ENCODE data around the gene PAX4.
"Not testable (repeated sequence)": the region's sequence is repeated elsewhere in the genome, so short reads cannot be mapped to it uniquely, and the experiment has no call there.

PAX4 gene

DNA sequence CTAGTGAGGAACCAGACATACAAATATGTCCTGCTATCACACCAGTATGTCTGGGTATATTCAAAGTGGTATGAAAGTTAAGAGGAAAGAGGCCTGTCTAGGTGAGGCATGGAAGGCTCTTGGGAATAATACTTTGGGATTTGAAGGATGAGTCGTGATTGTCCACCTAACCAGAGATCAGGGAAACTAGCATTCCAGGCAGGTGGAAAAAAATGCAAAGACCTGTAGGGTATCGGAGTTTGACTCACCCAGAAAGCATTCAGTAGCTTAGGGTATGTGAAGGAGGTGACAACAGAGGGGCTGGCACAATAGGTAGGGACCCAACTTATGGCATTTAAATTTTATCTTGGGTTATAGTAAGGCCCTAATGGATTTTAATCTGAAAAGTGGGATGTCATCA lies 31.6 kb downstream of the PAX4 start:
- no peak for FAIRE-seq
- DNase-seq (ENCODE audit: low spot score), result no peak

- peak; percentile 85 for DNase-seq (ENCODE audit: low spot score)
- no peak for FAIRE-seq
Observed at GRCh38 chr7:127585044-127585953, 32.6 kb downstream of the PAX4 start, which contains the start of gene GCC1. Gene GCC1 (minus strand): TSS chr7:127585596. CDS start chr7:127585182, 414 bp downstream.

DNA sequence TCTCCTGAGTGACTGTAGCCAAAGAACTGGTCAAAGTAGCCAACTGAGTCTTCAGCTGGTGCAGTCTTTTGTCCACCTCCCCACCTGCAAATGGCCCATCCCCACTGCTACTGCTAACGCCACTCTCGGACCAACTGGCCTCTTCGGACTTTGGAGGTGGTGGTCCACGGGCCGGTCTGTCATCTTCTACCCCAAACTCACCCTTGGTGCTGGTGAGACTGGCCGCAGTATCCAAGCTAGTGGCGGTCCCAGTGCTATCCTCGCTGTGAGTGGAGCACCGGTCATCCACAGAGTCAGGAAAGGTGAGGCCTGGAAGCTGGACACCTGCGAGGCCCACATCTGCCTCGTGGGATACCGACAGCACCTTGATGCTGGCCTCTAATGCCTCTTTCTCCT lies 33.3 kb downstream of the PAX4 start:
- no peak for DNase-seq (ENCODE audit: low spot score)
- no peak for FAIRE-seq

DNA sequence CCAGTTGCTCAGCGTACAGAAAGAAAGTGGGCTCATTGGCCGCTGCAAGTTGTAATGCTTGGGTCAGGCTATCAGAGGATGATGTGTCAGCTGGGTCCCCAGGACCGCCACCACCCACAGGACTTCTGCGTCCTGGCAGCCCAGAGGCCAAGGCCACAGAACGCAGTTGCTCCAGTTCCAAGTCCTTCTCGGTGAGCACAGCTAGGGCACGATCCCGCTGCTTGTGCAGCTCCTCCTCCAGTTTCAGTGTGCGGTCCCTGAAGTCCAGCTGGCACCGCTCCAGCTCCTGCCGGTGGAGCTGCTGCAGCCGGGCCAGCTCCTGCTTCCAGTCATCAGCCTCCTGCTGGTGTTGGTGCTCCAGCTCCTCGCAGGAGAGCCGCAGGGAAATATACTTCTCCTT lies 35.6 kb downstream of the PAX4 start:
- no peak for DNase-seq (ENCODE audit: low spot score)
- no peak for FAIRE-seq

DNA sequence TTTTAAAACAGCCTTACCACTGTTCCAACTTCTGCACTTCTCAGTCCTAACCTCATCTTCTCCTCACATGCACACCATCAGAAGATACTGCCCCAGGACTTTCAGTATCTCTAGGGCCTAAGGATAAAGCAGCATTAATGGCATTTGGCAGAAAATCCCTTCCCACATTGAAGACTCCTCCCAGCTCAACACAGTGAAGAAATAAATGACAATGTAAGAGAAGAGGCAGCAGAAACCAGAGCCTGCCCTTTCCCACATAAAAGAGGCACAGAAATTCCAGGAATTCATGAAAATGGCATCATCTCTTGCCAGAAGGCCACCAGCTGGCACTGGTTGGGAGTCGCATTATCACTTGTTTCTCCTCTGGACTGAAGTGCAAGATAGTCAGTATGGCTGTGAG lies 36.2 kb downstream of the PAX4 start:
- DNase-seq (ENCODE audit: low spot score), result no peak
- no peak for FAIRE-seq

GRCh38 chr7:127580612-127581011 lies 37.3 kb downstream of the PAX4 start:
- no peak for FAIRE-seq
- DNase-seq (ENCODE audit: low spot score), result no peak

DNA sequence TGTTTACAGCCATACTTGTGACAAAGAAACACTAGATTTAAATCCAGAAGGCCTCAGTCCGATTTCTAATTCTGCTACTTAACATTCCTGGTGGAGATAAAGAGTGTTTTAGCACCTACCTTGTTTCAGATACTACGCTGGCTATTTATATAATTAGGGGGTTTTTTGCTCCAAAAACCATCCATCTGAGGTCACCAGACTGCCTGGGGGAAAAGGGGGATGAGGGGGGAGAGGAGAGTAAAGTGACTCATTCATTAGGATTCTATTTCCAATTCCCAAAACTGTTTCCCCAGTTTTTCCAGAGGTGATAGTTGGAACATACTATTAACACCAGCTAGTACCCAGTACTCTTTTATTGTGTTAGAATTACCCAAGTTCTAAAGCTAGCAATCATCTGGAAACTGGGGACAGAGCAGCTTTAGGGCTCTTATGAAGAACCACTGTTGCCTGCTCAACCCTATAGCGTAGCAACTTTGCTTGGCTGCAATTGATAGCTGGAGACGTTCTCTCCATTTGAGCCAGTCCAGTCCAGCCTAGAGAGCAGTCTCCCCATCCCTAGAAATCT lies 39.1 kb downstream of the PAX4 start:
- DNase-seq (ENCODE audit: low spot score) (no peak), FAIRE-seq (no peak)

DNA sequence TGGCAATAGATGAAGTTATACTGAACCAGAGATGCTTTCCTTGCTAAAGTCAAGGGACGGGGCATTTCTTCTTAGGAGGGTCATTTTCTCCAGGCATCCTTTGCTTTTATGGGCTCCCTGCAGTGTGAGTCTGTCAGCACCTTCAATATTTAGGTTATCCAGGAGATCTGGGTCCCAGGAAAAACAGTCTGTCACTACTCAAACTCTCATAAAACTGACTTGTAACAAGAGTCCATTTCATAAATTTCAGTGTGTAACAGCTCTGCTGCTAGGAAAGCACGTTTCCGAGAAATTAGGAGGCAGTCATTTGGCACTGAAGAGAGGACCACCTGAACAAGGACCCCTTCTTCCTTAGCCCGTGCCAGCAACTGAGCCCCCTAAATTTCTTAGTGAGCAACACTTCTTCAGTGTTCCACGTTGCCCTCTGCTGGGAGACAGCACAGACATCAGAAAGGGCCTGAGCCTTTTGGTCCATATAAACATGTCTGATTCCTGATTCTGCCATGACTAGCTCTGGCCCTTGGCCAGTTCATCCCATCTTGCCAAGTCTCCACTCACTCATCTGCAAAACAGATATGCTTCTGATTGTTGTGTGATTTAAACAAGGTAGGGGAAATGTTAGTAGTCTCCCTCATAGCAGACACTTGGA lies 39.8 kb downstream of the PAX4 start:
- no peak for DNase-seq (ENCODE audit: low spot score)
- FAIRE-seq, result no peak

DNA sequence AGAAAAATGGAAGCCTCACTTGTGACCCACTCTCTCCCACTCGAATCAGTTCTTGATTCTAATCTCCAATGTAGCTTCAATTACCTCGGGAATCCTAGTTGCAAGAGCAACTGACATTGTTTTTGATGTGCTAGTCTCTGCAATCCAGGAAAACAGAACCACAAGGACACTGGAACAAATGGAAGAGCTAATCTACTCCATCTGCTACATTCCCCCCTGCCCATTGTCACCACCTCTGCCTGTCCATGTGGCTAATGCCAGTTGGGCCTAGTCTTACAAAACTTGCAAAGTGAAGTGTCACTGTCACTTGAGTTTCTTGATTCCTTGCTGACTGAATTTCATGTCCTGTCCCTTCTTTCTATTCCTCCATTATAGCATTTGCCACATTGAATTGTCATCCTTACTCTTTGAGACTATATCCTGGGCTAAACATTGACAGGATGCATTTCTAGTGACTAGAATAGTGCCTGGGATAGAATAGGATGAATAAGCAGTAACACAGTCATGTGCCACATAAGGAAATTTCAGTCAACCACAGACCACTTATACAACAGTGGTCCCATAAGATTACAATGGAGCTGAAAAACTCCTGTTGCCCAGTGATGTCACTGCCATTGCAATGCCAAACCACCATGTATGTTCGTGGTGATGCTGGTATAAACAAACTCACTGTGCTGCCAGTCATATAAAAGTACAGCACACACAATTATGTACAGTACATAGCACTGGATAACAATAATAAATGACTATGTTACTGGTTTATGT lies 46.0 kb downstream of the PAX4 start:
- DNase-seq (ENCODE audit: low spot score), result no peak
- no peak for FAIRE-seq

GRCh38 chr7:127568034-127568433 lies 49.9 kb downstream of the PAX4 start:
- not testable (repeated sequence) for FAIRE-seq; DNase-seq (ENCODE audit: low spot score)

GRCh38 chr7:127566242-127566641 lies 51.7 kb downstream of the PAX4 start:
- no peak for DNase-seq (ENCODE audit: low spot score)
- FAIRE-seq, result no peak
